Pancreas (tissue), 10 donors: ENCODE results near the gene TAF11L14. TPM values are rescaled to one million over a fixed set of nuclear protein-coding genes. Genes with fewer than 3 reads are reported as not detected.
"Not testable (repeated sequence)": the region's sequence is repeated elsewhere in the genome, so short reads cannot be mapped to it uniquely, and the experiment has no call there.

Experiments used
- ATAC-seq, 4 donors: fragments of 200-7000 bp; cut with Tn5 transposase; one replicate each; pipeline versions ENCODE4 v1.8.0 to v1.9.1; 2020; ENCODE audit warnings: mild to moderate bottlenecking in 4 of 4, moderate library complexity in 4 of 4
- DNase-seq, 6 donors: peaks; one replicate each; pipeline ENCODE4 v3.0.0-alpha.2; 2020
- FAIRE-seq: peaks from 2 replicates; lab custom pipeline; 2012; peaks lifted over from hg19 to GRCh38; lab: Jason Lieb, UNC
- H3K27ac ChIP-seq, 4 donors: fragments of 200-600 bp; sonication (generic); 1 replicate in 3 of 4; 2 replicates in 1 of 4; pipeline versions ENCODE4 v1.5.0 to v1.8.0; 2020
- H3K27me3 ChIP-seq, 4 donors: fragments of 200-600 bp; one replicate each; pipeline ENCODE4 v1.8.0; 2021
- H3K36me3 ChIP-seq, 3 donors: fragments of 200-600 bp; sonication (generic) in 1 of 3; one replicate each; pipeline versions ENCODE4 v1.5.0 to v1.8.0; 2020 to 2021
- H3K4me1 ChIP-seq, 3 donors: fragments of 200-600 bp; one replicate each; pipeline ENCODE4 v1.8.0; 2021
- H3K4me3 ChIP-seq, 4 donors: fragments of 200-600 bp; sonication (generic) in 2 of 4; one replicate each; pipeline versions ENCODE4 v1.5.0 to v1.8.0; 2020 to 2021
- H3K9me3 ChIP-seq, 4 donors: fragments of 200-600 bp; one replicate each; pipeline ENCODE4 v1.8.0; 2021
- WGBS, 2 donors: extraction: QIAGEN DNeasy Blood & Tissue Kit; methylation state at CpG; one replicate each; pipeline ENCODE4 v1.1.7; 2013; 5-methylcytosine and 5-hydroxymethylcytosine counted together
- intact Hi-C, 3 donors: fragments of 100-400 bp; cut with DNase I; formaldehyde crosslinking; loops; one replicate each; pipeline versions ENCODE4 v1.11.1 to v1.14.2; 2022
- polyA plus RNA-seq, 2 donors: library from polyadenylated mRNA; stranded (reverse); fragments of 200-250 nt; gene quantifications; one replicate each; pipeline ENCODE4 v1.2.3, GENCODE V29; 2013
- total RNA-seq, 6 donors: library from RNA; stranded (reverse); fragmentation: NEBNext Ultra II Directional in 4 of 6; extraction: Animal tissue kit (Norgen Biotek cat#: 25700) in 4 of 6; gene quantifications; one replicate each; pipeline versions ENCODE4 v1.2.1 to v1.2.4, GENCODE V29; 2021 to 2023
- TF ChIP-seq, protein P1 (sequence below), 4 donors: fragments of 200-600 bp; sonication (generic) in 3 of 4; IDR thresholded peaks; one replicate each; pipeline versions ENCODE4 v1.5.0 to v1.8.0; 2021; ENCODE audit warnings: antibody characterized with exemption in 4 of 4
- donor health status: healthy with polysubstance abuse.
- donor health status: DM: no; HTN: no; CAD: no; lungs with moderate emphysema.
- donor health status: DM: no; HTN: no; CAD: no.
- donor health status: control.
- donor health status: control.
- donor health status: Bipolar disorder and iron deficiency.
- donor health status: DM: yes; HTN: yes; CAD: no.
- donor health status: DM: no; HTN: no; CAD: no.
- donor health status: DM: no; HTN: no; CAD: no.
- donor health status: DM: yes; HTN: yes; CAD: no.

Gene TAF11L14
- total and polyA plus RNA-seq, 8 donors = not detected

DNA sequence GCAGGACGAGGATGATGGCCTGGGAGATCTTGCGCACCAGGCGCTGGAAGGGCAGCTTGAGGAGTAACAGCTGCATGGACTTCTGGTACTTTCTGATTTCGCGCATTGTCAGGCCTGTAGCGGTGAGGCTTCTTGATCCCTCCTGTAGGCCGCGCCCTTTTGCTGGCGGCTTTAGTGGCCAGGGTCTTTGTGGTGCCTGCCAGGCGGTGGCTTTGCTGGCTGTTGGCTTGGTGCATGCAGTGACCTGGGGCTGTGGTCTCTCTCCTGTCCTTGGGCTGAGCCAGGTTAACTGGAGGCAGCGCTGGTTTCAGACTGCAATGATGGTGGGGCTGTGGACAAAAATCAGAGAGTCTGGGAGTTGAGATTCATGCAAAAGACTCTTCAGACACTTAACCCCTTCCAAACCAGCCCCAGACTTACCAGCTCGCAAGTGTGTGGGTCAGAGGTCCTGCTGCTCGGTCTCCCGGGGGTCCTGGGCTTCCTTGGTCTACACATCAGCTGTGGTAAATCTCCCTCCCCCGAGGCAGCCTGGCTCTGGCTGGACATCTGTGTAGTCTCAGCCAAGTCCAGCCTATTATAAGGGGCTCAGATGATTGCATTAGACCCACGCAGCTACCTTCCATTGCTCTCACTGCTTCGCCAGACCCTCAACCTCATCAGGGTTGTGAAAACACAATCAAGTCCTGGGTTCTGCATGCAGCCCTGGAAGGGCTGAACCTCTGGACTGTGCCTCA lies 19.2 kb upstream of the TAF11L14 start:
- FAIRE-seq (no peak), DNase-seq (no peak), ATAC-seq (no peak)
- TF ChIP-seq, protein P1, sequence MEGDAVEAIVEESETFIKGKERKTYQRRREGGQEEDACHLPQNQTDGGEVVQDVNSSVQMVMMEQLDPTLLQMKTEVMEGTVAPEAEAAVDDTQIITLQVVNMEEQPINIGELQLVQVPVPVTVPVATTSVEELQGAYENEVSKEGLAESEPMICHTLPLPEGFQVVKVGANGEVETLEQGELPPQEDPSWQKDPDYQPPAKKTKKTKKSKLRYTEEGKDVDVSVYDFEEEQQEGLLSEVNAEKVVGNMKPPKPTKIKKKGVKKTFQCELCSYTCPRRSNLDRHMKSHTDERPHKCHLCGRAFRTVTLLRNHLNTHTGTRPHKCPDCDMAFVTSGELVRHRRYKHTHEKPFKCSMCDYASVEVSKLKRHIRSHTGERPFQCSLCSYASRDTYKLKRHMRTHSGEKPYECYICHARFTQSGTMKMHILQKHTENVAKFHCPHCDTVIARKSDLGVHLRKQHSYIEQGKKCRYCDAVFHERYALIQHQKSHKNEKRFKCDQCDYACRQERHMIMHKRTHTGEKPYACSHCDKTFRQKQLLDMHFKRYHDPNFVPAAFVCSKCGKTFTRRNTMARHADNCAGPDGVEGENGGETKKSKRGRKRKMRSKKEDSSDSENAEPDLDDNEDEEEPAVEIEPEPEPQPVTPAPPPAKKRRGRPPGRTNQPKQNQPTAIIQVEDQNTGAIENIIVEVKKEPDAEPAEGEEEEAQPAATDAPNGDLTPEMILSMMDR (IDR thresholded peaks at IDR 0.05) = no peak
- Histone ChIP-seq H3K36me3 (no peaks in the 10 kb centered on the region), H3K27me3 (no peaks in the 10 kb centered on the region), H3K4me1 (no peaks in the 10 kb centered on the region), H3K9me3 (no peaks in the 10 kb centered on the region), H3K27ac (no peak overlapping the region), H3K4me3 (no peak overlapping the region)
- 80% methylated on average over 17 of the region's 17 CpGs for WGBS, 2 donors
- intact Hi-C loops = no loop called here

DNA sequence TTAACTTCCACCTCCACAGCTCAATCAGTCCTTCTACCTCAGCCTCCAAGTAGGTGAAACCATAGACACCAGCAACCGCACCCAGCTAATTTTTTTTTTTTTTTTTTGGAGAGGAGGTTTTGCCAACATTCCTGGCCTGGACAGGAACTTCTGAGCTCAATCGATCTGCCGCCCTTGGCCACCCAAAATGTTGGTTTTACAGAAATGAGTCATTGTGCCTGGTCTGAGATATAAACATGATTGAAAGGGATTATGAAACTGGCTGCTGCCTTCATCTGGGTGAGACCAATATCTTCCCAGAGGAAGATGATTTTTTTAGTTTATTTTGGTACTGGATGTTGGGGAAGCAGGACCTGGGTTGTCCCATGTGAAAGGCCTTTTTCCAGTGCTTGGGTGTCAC lies 14.9 kb upstream of the TAF11L14 start:
- H3K36me3 ChIP-seq = no peaks in the 10 kb centered on the region
- H3K27ac ChIP-seq = no peak overlapping the region
- no peaks in the 10 kb centered on the region for H3K9me3 ChIP-seq
- intact Hi-C loops = no loop called here
- TF ChIP-seq, protein P1 (IDR thresholded peaks at IDR 0.05) = no peak
- ATAC-seq = no peak
- no peaks in the 10 kb centered on the region for H3K4me1 ChIP-seq
- FAIRE-seq = no peak
- H3K27me3 ChIP-seq = no peaks in the 10 kb centered on the region
- no peak for DNase-seq
- 64 to 77% methylated on average over 3 of the region's 3 CpGs for WGBS, 2 donors
- no peak overlapping the region for H3K4me3 ChIP-seq

DNA sequence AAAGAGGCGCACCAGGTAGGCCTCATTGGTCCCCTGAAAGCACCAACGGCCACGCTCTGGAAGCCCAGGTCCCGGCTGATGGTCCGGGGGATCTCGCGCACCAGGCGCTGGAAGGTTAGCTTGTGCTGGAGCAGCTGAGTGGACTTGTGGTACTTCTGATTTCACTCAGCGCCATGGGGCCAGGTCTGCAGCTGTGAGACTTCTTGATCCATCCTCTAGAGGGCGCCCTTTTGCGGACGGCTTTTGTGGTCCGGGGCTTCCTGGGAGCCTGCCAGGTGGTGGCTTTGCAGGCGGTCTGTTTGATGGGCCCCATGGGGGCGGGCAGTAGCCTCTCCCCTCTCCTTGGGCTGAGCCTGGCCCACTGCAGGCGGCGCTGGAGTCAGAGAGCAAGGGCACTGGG lies 13.6 kb upstream of the TAF11L14 start:
- TF ChIP-seq, protein P1 (IDR thresholded peaks at IDR 0.05) = no peak
- intact Hi-C loops = no loop called here
- no peak for FAIRE-seq
- ATAC-seq = no peak
- no peaks in the 10 kb centered on the region for H3K27me3 ChIP-seq
- H3K9me3 ChIP-seq = no peaks in the 10 kb centered on the region
- DNase-seq = peak in 1 of 6 donors; percentile 53
- H3K27ac ChIP-seq = no peak overlapping the region
- WGBS, 2 donors = 66 to 85% methylated on average over 17 of the region's 17 CpGs
- no peak overlapping the region for H3K4me3 ChIP-seq
- no peaks in the 10 kb centered on the region for H3K4me1 ChIP-seq
- H3K36me3 ChIP-seq = no peaks in the 10 kb centered on the region

DNA sequence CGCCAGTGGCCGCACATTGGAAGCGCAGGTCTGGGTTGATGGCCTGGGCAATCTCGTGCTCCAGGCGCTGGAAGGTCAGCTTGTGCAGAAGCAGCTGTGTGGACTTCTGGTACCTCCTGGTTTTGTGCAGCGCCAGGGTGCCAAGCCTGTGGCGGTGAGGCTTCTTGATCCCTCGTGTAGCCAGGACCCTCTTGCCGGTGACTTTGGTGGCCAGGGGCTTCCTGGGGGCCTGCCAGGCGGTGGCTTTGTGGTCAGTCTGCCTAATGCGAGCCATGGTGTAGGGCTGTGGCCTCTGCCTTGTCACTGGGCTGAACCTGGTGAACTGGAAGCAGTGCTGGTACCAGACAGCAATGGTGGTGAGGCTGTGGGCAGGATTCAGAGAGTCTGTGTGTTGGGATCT lies 8.6 kb upstream of the TAF11L14 start:
- H3K9me3 ChIP-seq = no peaks in the 10 kb centered on the region
- H3K27ac ChIP-seq = no peak overlapping the region
- FAIRE-seq = no peak
- no peaks in the 10 kb centered on the region for H3K36me3 ChIP-seq
- TF ChIP-seq, protein P1 (IDR thresholded peaks at IDR 0.05) = no peak
- no peak overlapping the region for H3K4me3 ChIP-seq
- no peaks in the 10 kb centered on the region for H3K27me3 ChIP-seq
- ATAC-seq = no peak
- WGBS, 2 donors = 69 to 87% methylated on average over 11 of the region's 11 CpGs
- intact Hi-C loops = no loop called here
- DNase-seq = no peak
- H3K4me1 ChIP-seq = no peaks in the 10 kb centered on the region

DNA sequence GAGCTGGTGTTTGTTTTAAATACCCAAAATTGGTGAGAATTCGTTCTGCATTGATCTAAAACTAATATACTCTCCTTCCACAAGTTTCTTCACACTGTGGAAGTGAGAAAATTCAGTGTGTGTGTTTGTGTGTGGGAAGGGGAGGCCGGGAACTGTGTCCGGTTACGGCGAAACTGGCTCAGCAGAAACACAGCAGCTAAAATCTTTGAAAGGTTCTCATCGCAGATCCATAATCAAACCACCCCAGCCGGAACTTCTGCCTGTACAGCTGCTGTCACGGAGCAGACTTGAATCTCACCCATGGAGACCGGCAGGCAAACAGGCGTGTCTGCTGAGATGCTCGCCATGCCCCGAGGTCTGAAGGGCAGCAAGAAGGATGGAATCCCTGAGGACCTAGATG lies 2.5 kb upstream of the TAF11L14 start, which contains the start of gene TAF11L13:
Gene TAF11L13, plus strand, starts transcription at position 301 of the 400 bp plus-strand sequence.
- not testable (repeated sequence) for H3K9me3 ChIP-seq

DNA sequence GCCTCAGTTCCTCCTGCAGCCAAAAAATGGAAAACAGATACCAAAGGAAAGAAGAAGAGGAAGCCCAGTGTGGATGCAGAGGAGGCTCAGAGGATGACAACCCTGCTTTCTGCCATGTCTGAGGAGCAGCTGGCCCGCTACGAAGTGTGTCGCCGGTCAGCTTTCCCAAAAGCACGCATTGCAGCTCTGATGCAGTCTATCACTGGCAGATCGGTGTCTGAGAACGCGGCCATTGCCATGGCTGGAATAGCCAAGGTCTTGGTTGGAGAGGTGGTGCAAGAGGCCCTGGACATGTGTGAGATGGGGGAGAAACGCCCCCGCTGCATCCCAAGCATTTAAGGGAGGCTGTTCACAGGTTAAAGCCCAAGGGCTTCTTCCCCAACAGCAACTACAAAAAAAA lies 15.0 kb downstream of the TAF11L14 start:
- H3K4me1 ChIP-seq, ATAC-seq, DNase-seq, FAIRE-seq, H3K9me3 ChIP-seq, H3K36me3 ChIP-seq, H3K4me3 ChIP-seq, intact Hi-C loops, H3K27me3 ChIP-seq, H3K27ac ChIP-seq: not testable (repeated sequence)
- WGBS, 2 donors = 83 to 86% methylated on average over 10 of the region's 10 CpGs

More for the DNA sequence above, 2.5 kb upstream of the TAF11L14 start, which contains the start of gene TAF11L13:
- DNase-seq, H3K36me3 ChIP-seq, ATAC-seq, H3K27me3 ChIP-seq, H3K27ac ChIP-seq, H3K4me1 ChIP-seq, FAIRE-seq, intact Hi-C loops, H3K4me3 ChIP-seq: not testable (repeated sequence)
- WGBS, 2 donors = 65 to 80% methylated on average over 7 to 9 of the region's 12 CpGs

DNA sequence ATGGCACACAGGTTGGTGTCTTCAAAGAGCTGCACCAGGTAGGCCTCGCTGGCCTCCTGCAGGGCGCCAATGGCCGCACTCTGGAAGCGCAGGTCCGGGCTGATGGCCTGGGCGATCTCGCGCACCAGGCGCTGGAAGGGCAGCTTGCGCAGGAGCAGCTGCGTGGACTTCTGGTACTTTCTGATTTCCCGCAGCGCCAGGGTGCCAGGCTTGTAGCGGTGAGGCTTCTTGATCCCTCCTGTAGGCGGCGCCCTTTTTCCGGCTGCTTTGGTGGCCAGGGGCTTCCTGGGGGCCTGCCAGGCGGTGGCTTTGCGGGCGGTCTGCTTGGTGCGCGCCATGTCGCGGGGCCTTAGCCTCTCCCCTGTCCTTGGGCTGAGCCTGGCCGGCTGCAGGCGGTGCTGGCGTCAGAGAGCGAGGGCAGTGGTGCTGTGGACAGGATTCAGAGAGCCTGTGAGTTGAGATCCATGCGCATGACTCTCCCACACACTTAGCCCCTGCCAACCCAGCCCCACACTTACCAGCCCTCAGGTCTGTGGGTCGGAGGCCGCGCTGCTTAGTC lies 21.0 kb downstream of the TAF11L14 start:
- H3K27me3 ChIP-seq, intact Hi-C loops, FAIRE-seq, ATAC-seq, H3K27ac ChIP-seq, H3K4me1 ChIP-seq, H3K9me3 ChIP-seq, H3K4me3 ChIP-seq, H3K36me3 ChIP-seq: not testable (repeated sequence)
- 87 to 90% methylated on average over 21 to 32 of the region's 32 CpGs for WGBS, 2 donors
- peak in 1 of 6 donors; percentile 55 for DNase-seq
